ENCODE data around the gene STYXL1.

Gene STYXL1

GRCh38 chr7:75985009-75985517 is 62.7 kb downstream of the STYXL1 start:
- no peak overlapping the region for H2AFZ ChIP-seq (ENCODE audit: low read depth)
- no peaks in the 10 kb centered on the region for H3K79me2 ChIP-seq (ENCODE audit: insufficient read depth, low read depth)
- no peak overlapping the region for H3K9ac ChIP-seq
- no peak overlapping the region for H3K4me3 ChIP-seq (IDR thresholded peaks at IDR 0.05; ENCODE audit: insufficient read depth, low read depth, low read length)
- no peaks in the 10 kb centered on the region for H4K20me1 ChIP-seq (ENCODE audit: insufficient read depth)
- H3K4me1 ChIP-seq (ENCODE audit: low read depth, poor library complexity, severe bottlenecking) = no peaks in the 10 kb centered on the region
- H3K4me2 ChIP-seq = no peak overlapping the region
- TF ChIP-seq CTCF (conservative IDR thresholded peaks at IDR 0.05; ENCODE audit: low read depth, low read length) = no peak
- H3K36me3 ChIP-seq (ENCODE audit: insufficient read depth) = no peaks in the 10 kb centered on the region
- H3K27ac ChIP-seq = no peak overlapping the region
- no peaks in the 10 kb centered on the region for H3K27me3 ChIP-seq (ENCODE audit: insufficient read depth, low read depth)

GRCh38 chr7:75984130-75985008 is 63.4 kb downstream of the STYXL1 start:
- no peak overlapping the region for H3K4me2 ChIP-seq
- no peak overlapping the region for H3K4me3 ChIP-seq (IDR thresholded peaks at IDR 0.05; ENCODE audit: insufficient read depth, low read depth, low read length)
- no peaks in the 10 kb centered on the region for H4K20me1 ChIP-seq (ENCODE audit: insufficient read depth)
- H3K27ac ChIP-seq = no peak overlapping the region
- TF ChIP-seq CTCF (conservative IDR thresholded peaks at IDR 0.05; ENCODE audit: low read depth, low read length) = no peak
- no peak overlapping the region for H2AFZ ChIP-seq (ENCODE audit: low read depth)
- H3K9ac ChIP-seq = no peak overlapping the region
- no peaks in the 10 kb centered on the region for H3K4me1 ChIP-seq (ENCODE audit: low read depth, poor library complexity, severe bottlenecking)
- H3K27me3 ChIP-seq (ENCODE audit: insufficient read depth, low read depth) = no peaks in the 10 kb centered on the region
- no peaks in the 10 kb centered on the region for H3K79me2 ChIP-seq (ENCODE audit: insufficient read depth, low read depth)
- H3K36me3 ChIP-seq (ENCODE audit: insufficient read depth) = no peaks in the 10 kb centered on the region

GRCh38 chr7:75983471-75984129 is 64.2 kb downstream of the STYXL1 start:
- no peaks in the 10 kb centered on the region for H3K79me2 ChIP-seq (ENCODE audit: insufficient read depth, low read depth)
- no peak overlapping the region for H3K4me3 ChIP-seq (IDR thresholded peaks at IDR 0.05; ENCODE audit: insufficient read depth, low read depth, low read length)
- H3K27ac ChIP-seq = no peak overlapping the region
- H4K20me1 ChIP-seq (ENCODE audit: insufficient read depth) = no peaks in the 10 kb centered on the region
- H2AFZ ChIP-seq (ENCODE audit: low read depth) = no peak overlapping the region
- H3K4me1 ChIP-seq (ENCODE audit: low read depth, poor library complexity, severe bottlenecking) = no peaks in the 10 kb centered on the region
- H3K4me2 ChIP-seq = no peak overlapping the region
- no peaks in the 10 kb centered on the region for H3K36me3 ChIP-seq (ENCODE audit: insufficient read depth)
- no peak overlapping the region for H3K9ac ChIP-seq
- TF ChIP-seq CTCF (conservative IDR thresholded peaks at IDR 0.05; ENCODE audit: low read depth, low read length) = no peak
- no peaks in the 10 kb centered on the region for H3K27me3 ChIP-seq (ENCODE audit: insufficient read depth, low read depth)

GRCh38 chr7:75982306-75983064 is 65.3 kb downstream of the STYXL1 start:
- no peaks in the 10 kb centered on the region for H3K79me2 ChIP-seq (ENCODE audit: insufficient read depth, low read depth)
- no peaks in the 10 kb centered on the region for H3K27me3 ChIP-seq (ENCODE audit: insufficient read depth, low read depth)
- no peak overlapping the region for H3K4me3 ChIP-seq (IDR thresholded peaks at IDR 0.05; ENCODE audit: insufficient read depth, low read depth, low read length)
- H3K4me2 ChIP-seq = no peak overlapping the region
- TF ChIP-seq CTCF (conservative IDR thresholded peaks at IDR 0.05; ENCODE audit: low read depth, low read length) = no peak
- H3K4me1 ChIP-seq (ENCODE audit: low read depth, poor library complexity, severe bottlenecking) = no peaks in the 10 kb centered on the region
- no peak overlapping the region for H2AFZ ChIP-seq (ENCODE audit: low read depth)
- H4K20me1 ChIP-seq (ENCODE audit: insufficient read depth) = no peaks in the 10 kb centered on the region
- H3K9ac ChIP-seq = no peak overlapping the region
- H3K36me3 ChIP-seq (ENCODE audit: insufficient read depth) = no peaks in the 10 kb centered on the region
- no peak overlapping the region for H3K27ac ChIP-seq

All from KMS-11 (cell line).